HUDEP-2 (cell line): Measurements from ENCODE around the gene ELF3.
"Not testable (repeated sequence)": the region's sequence is repeated elsewhere in the genome, so short reads cannot be mapped to it uniquely, and the experiment has no call there.

Experiments
- DNase-seq, 76 experiments: peaks; one replicate each; lab custom pipeline; 2025; ENCODE audit not compliant: unreplicated experiment in 76 of 76; lab: John Stamatoyannopoulos, UW

The ELF3 gene

GRCh38 chr1:202007304-202007703, 3.1 kb upstream of the ELF3 start:
- DNase-seq, result no peak

- no peak for DNase-seq
These were observed 2.4 kb upstream of the ELF3 start for GRCh38 chr1:202007805-202008489.

GRCh38 chr1:202009326-202010179, 834 bp upstream of the ELF3 start:
- DNase-seq, result peak in 64 of 76 experiments; percentile 5 to 82 (median 54)

- no peak for DNase-seq
These were observed 1.6 kb downstream of the ELF3 start for GRCh38 chr1:202011994-202012393.

- no peak for DNase-seq
These were observed 2.4 kb downstream of the ELF3 start for GRCh38 chr1:202012544-202013478.

GRCh38 chr1:202013603-202014002, 3.2 kb downstream of the ELF3 start:
- DNase-seq, result no peak

GRCh38 chr1:202014060-202014459, 3.7 kb downstream of the ELF3 start:
- no peak for DNase-seq

GRCh38 chr1:202014915-202015661, 4.7 kb downstream of the ELF3 start:
- DNase-seq, result no peak

GRCh38 chr1:202015662-202015937, 5.2 kb downstream of the ELF3 start:
- no peak for DNase-seq

GRCh38 chr1:202016022-202016810, 5.8 kb downstream of the ELF3 start:
- no peak for DNase-seq

GRCh38 chr1:202016811-202017748, 6.7 kb downstream of the ELF3 start:
- DNase-seq, result no peak

GRCh38 chr1:202017749-202018467, 7.5 kb downstream of the ELF3 start:
- no peak for DNase-seq

- DNase-seq, result peak in 10 of 76 experiments; percentile 5 to 60 (median 20)
These were observed 8.3 kb downstream of the ELF3 start for GRCh38 chr1:202018468-202019234.

- not testable (repeated sequence) for DNase-seq
These were observed 8.8 kb downstream of the ELF3 start for GRCh38 chr1:202019235-202019558.

- no peak for DNase-seq
These were observed 12.6 kb downstream of the ELF3 start for GRCh38 chr1:202023001-202023433.

- DNase-seq, result peak in 1 of 76 experiments; percentile 32
These were observed 18.8 kb downstream of the ELF3 start for GRCh38 chr1:202029171-202029665.

GRCh38 chr1:202029727-202030126, 19.3 kb downstream of the ELF3 start:
- DNase-seq, result no peak
